Glomerular visceral epithelial cell (primary cell): ENCODE results near the gene EFEMP1.
"Not testable (repeated sequence)": the region's sequence is repeated elsewhere in the genome, so short reads cannot be mapped to it uniquely, and the experiment has no call there.

Source experiments
- DNase-seq: peaks from one replicate; pipeline ENCODE4 v3.0.0-alpha.2; 2016; ENCODE audit errors: extremely low spot score

Gene EFEMP1

DNA sequence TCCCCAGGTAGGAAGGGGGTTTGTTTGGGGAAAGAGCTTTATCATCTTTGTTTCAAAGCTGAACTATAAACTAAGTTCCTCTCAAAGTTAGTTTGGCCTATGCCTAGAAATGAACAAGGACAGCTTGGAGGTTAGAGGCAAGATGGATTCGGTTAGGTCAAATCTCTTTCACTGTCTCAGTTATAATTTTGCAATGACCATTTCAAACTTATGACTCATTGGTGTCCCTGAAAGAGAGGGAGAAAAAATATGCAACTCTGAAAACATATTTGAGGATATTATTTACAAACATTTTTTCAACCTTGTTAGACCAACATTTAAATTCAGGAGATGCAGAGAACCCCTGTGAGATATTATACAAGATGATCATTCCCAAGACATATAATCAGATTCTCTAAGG lies 95.7 kb downstream of the EFEMP1 start:
- DNase-seq = no peak

DNA sequence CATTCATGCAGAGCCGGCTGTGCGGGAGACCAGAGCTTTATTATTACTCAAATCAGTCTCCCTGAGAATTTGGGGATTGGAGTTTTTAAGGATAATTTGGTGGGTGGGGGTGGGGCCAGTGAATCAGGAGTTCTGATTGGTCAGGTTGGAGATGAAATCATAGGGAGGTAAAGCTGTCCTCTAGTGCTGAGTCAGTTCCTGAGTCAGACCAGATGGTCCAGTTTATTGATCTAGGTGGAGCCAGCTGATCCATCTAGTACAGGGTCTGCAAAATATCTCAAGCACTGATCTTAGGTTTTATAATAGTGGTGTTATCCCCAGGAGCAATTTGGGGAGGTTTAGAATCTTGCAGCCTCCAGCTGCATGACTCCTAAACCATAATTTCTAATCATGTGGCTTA lies 96.2 kb downstream of the EFEMP1 start:
- not testable (repeated sequence) for DNase-seq

DNA sequence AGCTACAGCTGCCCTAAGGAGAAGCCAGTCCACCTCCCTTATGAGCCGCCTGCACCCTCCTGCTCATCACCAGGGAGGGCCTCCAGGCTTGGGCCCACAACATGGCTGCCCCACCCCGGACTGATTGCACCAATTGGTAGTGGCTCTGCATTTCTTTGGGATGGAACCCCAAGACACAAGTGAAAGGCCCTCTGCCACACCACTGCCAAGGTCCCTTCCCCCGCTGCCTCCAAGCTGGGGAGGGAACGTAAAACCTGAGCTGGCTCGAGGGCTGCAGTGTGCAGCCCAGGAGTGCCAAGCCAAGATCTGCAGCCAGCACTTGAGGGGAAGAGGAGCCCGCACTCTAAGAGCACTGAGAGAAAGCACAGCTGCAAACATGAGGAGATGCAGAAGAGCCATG lies 97.3 kb downstream of the EFEMP1 start:
- DNase-seq = no peak

DNA sequence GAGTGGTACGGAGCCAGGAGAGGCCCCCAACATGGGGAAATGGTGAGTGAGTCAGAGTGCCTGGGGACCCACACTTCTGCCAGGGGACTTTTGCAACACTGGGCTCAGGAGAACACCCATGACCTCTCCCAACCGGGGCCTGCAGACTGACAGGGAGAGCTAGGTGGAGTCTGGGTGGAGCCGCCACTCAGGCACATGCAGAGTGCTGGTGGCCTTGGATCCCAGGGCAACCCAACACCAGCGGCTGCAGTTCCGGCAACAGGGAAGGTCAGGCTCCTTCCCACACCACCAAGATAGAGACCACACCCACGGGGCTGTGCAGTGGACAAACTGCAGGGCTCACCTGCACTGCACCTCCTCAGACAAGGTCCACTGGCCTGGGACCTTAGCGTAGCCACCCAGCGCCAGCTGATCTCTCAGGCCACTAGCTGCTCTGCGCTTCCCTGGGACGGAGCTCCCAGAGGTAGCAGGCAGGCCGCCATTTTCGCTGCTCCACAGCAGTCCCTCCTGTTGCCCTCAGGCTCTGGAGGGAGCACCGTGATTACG lies 99.0 kb downstream of the EFEMP1 start:
- DNase-seq = no peak
